PC-3 (cell line): ENCODE data around the gene MTX1. TPM values are rescaled to one million over a fixed set of nuclear protein-coding genes. Genes with fewer than 3 reads are reported as not detected.

Experiments used
- ATAC-seq: fragments of 200-7000 bp; cut with Tn5 transposase; 2 replicates; pipeline ENCODE4 v1.9.1; 2020; ENCODE audit warnings: mild to moderate bottlenecking, moderate library complexity
- BruUV-seq: library from RNA; stranded (reverse); fragments of 400-500 nt; replicated peaks from 2 replicates; lab custom pipeline; 2021; lab: Mats Ljungman, UMichigan
- CTCF ChIA-PET: fragments of 300-600 bp; sonication (Branson Sonifier 250); formaldehyde crosslinking; loops from one replicate; lab custom pipeline; 2022; ENCODE audit warnings: antibody characterized with exemption; lab: Charles Lee
- POLR2A ChIA-PET: fragments of 300-600 bp; sonication (Branson Sonifier 250); formaldehyde crosslinking; loops from one replicate; lab custom pipeline; 2022; ENCODE audit warnings: antibody characterized with exemption; ENCODE audit not compliant: unreplicated experiment; lab: Charles Lee
- DNase-seq: peaks from one replicate; pipeline ENCODE4 v3.0.0-alpha.2; 2015
- H2AFZ ChIP-seq: fragments of 300-600 bp; sonication (generic); 2 replicates; pipeline ENCODE4 v1.6.0; 2016; ENCODE audit warnings: antibody characterized with exemption, low read length
- H3F3A ChIP-seq: fragments of 300-600 bp; sonication (generic); one replicate; pipeline ENCODE4 v1.6.0; 2017; ENCODE audit warnings: antibody characterized with exemption, low read length, control low read depth, mild to moderate bottlenecking; ENCODE audit not compliant: unreplicated experiment
- H3K27ac ChIP-seq: fragments of 300-600 bp; sonication (generic); 2 replicates; pipeline ENCODE4 v1.5.1; 2016; ENCODE audit warnings: mild to moderate bottlenecking, low read length
- H3K27me3 ChIP-seq: fragments of 300-600 bp; sonication (generic); 2 replicates; pipeline ENCODE4 v1.6.1; 2016; ENCODE audit warnings: low read length, mixed read lengths
- H3K36me3 ChIP-seq: fragments of 300-600 bp; sonication (generic); 2 replicates; pipeline ENCODE4 v1.6.1; 2016; ENCODE audit warnings: low read depth, mixed run types, low read length, mixed read lengths
- H3K4me1 ChIP-seq: fragments of 300-600 bp; sonication (generic); 2 replicates; pipeline ENCODE4 v1.5.1; 2016; ENCODE audit warnings: low read length; ENCODE audit not compliant: insufficient read depth
- H3K4me2 ChIP-seq: fragments of 300-600 bp; sonication (generic); 2 replicates; pipeline ENCODE4 v1.6.0; 2016; ENCODE audit warnings: low read length
- H3K4me3 ChIP-seq: fragments of 300-600 bp; sonication (generic); 2 replicates; pipeline ENCODE4 v1.5.1; 2016; ENCODE audit warnings: mild to moderate bottlenecking, low read length, mixed read lengths
- H3K79me2 ChIP-seq: fragments of 300-600 bp; sonication (generic); 2 replicates; pipeline ENCODE4 v1.6.1; 2017; ENCODE audit warnings: low read length, mixed read lengths
- H3K9ac ChIP-seq: fragments of 300-600 bp; sonication (generic); 2 replicates; pipeline ENCODE4 v1.6.0; 2016; ENCODE audit warnings: mild to moderate bottlenecking, low read length
- H3K9me2 ChIP-seq: fragments of 300-600 bp; sonication (generic); replicated peaks from 2 replicates; pipeline ENCODE4 v1.6.1; 2016; ENCODE audit warnings: mixed run types, low read length, mixed read lengths
- H3K9me3 ChIP-seq: fragments of 300-600 bp; sonication (generic); 2 replicates; pipeline ENCODE4 v1.6.1; 2016; ENCODE audit warnings: low read length, mixed read lengths
- H4K20me1 ChIP-seq: fragments of 300-600 bp; sonication (generic); 2 replicates; pipeline ENCODE4 v1.6.1; 2016; ENCODE audit warnings: low read length, mixed read lengths
- EZH2 ChIP-seq: fragments of 300-600 bp; sonication (generic); IDR thresholded peaks from one replicate; pipeline ENCODE4 v1.6.1; 2017; ENCODE audit warnings: antibody characterized with exemption, mild to moderate bottlenecking, low read length; ENCODE audit not compliant: unreplicated experiment
- EZH2phosphoT487 ChIP-seq: fragments of 300-600 bp; sonication (generic); IDR thresholded peaks from 2 replicates; pipeline ENCODE4 v1.6.1; 2018; ENCODE audit warnings: mild to moderate bottlenecking, antibody characterized with exemption, low read length, borderline replicate concordance
- intact Hi-C: fragments of 100-400 bp; cut with micrococcal nuclease; formaldehyde crosslinking; loops from 2 replicates; pipeline ENCODE4 v1.9.0; 2023
- total RNA-seq: library from RNA; depleted of rRNA; stranded (reverse); fragments of >200 nt; gene quantifications from 2 replicates; pipeline ENCODE4 v1.2.3, GENCODE V29; 2014
- TF ChIP-seq, protein P1 (sequence below): fragments of 300-600 bp; sonication (generic); conservative IDR thresholded peaks from 2 replicates; pipeline ENCODE4 v1.5.1; 2017; ENCODE audit warnings: antibody characterized with exemption, low read depth, mild to moderate bottlenecking, low read length

MTX1 gene
- total RNA-seq, 1 experiment from 2014 or later, result 152 TPM

DNA sequence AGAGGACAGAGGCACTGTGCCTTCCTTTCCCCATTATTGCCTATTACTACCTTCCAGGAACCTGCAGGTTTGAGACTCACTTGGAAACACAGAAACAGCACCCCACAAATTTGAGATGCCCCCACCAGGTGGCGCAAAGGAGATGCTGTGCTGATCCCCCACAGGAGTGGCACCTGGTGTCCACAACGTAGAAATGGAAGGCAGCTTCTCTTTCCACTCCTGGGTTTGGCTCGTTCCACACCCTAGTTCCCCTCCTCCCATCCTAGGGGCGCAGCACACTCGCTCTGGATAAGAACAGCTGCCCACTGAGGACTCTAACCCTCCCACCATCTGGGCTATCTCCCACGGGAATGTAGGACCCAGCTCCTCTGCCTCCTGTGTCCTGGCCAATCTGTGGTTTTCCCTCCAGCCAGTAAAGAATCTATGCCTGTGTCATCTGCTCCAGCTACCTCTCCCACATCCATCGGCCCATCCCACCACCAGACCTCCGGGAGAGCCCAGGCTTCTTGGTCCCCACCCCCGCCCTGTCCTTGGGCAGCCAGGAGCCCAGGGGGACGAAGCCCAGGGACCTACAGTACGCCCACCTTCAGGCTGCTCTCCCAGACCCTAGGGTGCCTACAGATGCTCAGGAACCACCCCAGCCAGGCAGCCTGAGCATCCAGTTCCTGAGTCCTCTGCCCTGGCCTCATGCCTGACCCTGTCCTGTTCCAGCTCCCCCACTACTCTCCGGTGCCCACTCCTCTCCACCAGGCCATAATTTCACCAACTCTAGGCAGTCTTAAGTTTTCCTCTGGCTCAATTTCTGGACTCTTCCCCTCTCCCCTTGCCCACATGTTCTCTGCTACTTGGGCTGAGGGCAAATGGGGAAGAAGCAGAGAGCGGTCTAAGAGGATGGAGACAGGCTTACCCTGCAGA lies 1.3 kb upstream of the MTX1 start:
- Histone ChIP-seq H4K20me1 (no peaks in the 10 kb centered on the region), H3K9ac (no peak overlapping the region; the same call in 1 of the 2 replicates), H3K9me2 (no peaks in the 10 kb centered on the region), H3K4me1 (peaks cover 26% of the 10 kb centered on the region), H3K27ac (peak overlapping the region; percentile 7; the same call in 1 of the 2 replicates), H3K79me2 (peaks cover 12% of the 10 kb centered on the region), H3K27me3 (no peaks in the 10 kb centered on the region), H3K4me3 (peak overlapping the region; percentile 16; the same call in 1 of the 2 replicates), H3K9me3 (no peaks in the 10 kb centered on the region), H3K36me3 (no peaks in the 10 kb centered on the region; the same call in 1 of the 2 replicates), H3K4me2 (peak overlapping the region; percentile 95), H3F3A (no peaks in the 10 kb centered on the region), H2AFZ (peak overlapping the region; percentile 46; the same call in 1 of the 2 replicates)
- ChIA-PET POLR2A (interaction anchor here (0.6 to 0.9 kb wide), 4 partner anchors 17 to 37 kb away, joined by 3 to 8 read pairs (median 4); partner anchors contain the start of gene KRTCAP2), CTCF (interaction anchor here (0.5 to 2.0 kb wide), 9 partner anchors 13 to 73 kb away, joined by 3 to 12 read pairs (median 9); partner anchors contain the start of genes CLK2 and KRTCAP2)
- intact Hi-C loops, result loop anchor here (1.0 to 5.0 kb wide), 4 partner anchors 20 to 118 kb away; a partner anchor contains a TSS
- ATAC-seq (peak; percentile 42), DNase-seq (peak; percentile 93)
- no TSS peak for BruUV-seq
- TF ChIP-seq EZH2, result no peak
- TF ChIP-seq, protein P1, sequence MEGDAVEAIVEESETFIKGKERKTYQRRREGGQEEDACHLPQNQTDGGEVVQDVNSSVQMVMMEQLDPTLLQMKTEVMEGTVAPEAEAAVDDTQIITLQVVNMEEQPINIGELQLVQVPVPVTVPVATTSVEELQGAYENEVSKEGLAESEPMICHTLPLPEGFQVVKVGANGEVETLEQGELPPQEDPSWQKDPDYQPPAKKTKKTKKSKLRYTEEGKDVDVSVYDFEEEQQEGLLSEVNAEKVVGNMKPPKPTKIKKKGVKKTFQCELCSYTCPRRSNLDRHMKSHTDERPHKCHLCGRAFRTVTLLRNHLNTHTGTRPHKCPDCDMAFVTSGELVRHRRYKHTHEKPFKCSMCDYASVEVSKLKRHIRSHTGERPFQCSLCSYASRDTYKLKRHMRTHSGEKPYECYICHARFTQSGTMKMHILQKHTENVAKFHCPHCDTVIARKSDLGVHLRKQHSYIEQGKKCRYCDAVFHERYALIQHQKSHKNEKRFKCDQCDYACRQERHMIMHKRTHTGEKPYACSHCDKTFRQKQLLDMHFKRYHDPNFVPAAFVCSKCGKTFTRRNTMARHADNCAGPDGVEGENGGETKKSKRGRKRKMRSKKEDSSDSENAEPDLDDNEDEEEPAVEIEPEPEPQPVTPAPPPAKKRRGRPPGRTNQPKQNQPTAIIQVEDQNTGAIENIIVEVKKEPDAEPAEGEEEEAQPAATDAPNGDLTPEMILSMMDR, result peak; percentile 95
- TF ChIP-seq EZH2phosphoT487, result no peak

DNA sequence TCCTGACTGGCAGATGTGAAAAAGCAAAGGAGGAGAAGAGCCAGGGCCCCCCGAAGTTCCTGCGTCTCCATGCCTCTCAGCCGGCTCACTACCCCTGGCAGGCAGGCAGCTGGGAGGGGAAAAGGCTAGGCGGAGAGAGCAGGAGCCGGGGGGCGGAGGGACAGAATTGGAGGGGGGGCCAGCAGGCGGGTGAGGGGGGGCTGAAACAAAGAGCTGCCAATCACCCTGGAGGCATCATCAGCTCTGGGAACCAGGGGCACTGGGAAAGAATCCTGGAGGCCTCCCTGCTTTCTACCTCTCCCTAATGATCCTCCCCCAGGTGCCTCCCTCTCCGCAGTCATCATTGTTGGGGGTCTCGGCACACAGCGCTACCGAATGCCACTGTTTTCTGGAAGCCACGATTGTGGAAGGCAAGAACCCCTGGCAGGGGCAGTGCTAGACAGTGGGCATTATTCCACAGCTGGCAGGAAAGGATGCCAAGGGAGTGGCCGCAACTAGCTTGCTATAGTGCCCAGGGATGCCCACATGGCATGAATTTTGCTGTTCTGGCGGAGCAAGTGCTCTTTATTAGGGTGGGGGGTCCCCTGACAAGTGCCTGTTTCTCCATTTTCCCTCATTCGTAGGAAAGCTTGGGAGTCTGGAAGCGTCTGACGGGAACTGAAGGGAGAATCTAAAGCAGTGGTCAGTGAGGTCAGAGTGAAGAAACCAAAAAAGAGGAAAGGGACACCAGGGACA lies 522 bp upstream of the MTX1 start, which contains the start of gene THBS3:
TSS of gene THBS3 (minus strand) at position 92 of the 735 bp plus-strand sequence. CDS start at position 71, 21 bp downstream.
- H4K20me1 ChIP-seq, result no peaks in the 10 kb centered on the region
- ChIA-PET CTCF (interaction anchor here (0.6 to 2.0 kb wide), 4 partner anchors 14 to 651 kb away, joined by 5 to 12 read pairs (median 7); partner anchors contain the start of gene KRTCAP2), POLR2A (interaction anchor here (0.6 to 1.0 kb wide), 5 partner anchors 14 to 101 kb away, joined by 3 to 8 read pairs (median 7); partner anchors contain the start of genes FDPS and KRTCAP2)
- H3K9me2 ChIP-seq, result no peaks in the 10 kb centered on the region
- no peaks in the 10 kb centered on the region for H3K9me3 ChIP-seq
- H3K9ac ChIP-seq, result peak within 1 kb of the TSS; percentile 98
- ATAC-seq (peak; percentile 8), DNase-seq (peak; percentile 19)
- H3K27me3 ChIP-seq, result no peaks in the 10 kb centered on the region
- no peaks in the 10 kb centered on the region for H3F3A ChIP-seq
- TSS peak; percentile 72 for BruUV-seq
- H3K36me3 ChIP-seq, result no peaks in the 10 kb centered on the region; the same call in 1 of the 2 replicates
- TF ChIP-seq, protein P1, result no peak
- no peak for TF ChIP-seq EZH2
- no peak for TF ChIP-seq EZH2phosphoT487
- H3K4me2 ChIP-seq, result peak within 1 kb of the TSS; percentile 95
- peak within 1 kb of the TSS; percentile 92 for H2AFZ ChIP-seq
- intact Hi-C loops, result loop anchor here (1.0 to 5.0 kb wide), 3 partner anchors 19 to 117 kb away; a partner anchor contains a TSS
- H3K27ac ChIP-seq, result peak within 1 kb of the TSS; percentile 90
- H3K4me1 ChIP-seq, result peaks cover 26% of the 10 kb centered on the region
- peaks cover 12% of the 10 kb centered on the region for H3K79me2 ChIP-seq
- peak within 1 kb of the TSS; percentile 98 for H3K4me3 ChIP-seq
